Raji (cell line): Measurements from ENCODE around the gene CPXM1.

Experiments
- POLR2A ChIP-seq: IDR thresholded peaks from 2 replicates; pipeline ENCODE4 v1.6.1; 2011; ENCODE audit warnings: low read depth, low read length, control low read depth; ENCODE audit not compliant: insufficient read depth

The CPXM1 gene

GRCh38 chr20:2796011-2796660, 4.3 kb downstream of the CPXM1 start:
- TF ChIP-seq POLR2A, result no peak

GRCh38 chr20:2795451-2795850, 5.0 kb downstream of the CPXM1 start:
- no peak for TF ChIP-seq POLR2A

GRCh38 chr20:2794866-2795447, 5.5 kb downstream of the CPXM1 start:
- TF ChIP-seq POLR2A, result no peak

- TF ChIP-seq POLR2A, result no peak
Measured at GRCh38 chr20:2794202-2794748, 6.2 kb downstream of the CPXM1 start.

GRCh38 chr20:2793471-2793870, 7.0 kb downstream of the CPXM1 start:
- TF ChIP-seq POLR2A, result no peak

GRCh38 chr20:2783908-2784566, 16.4 kb downstream of the CPXM1 start:
- no peak for TF ChIP-seq POLR2A

GRCh38 chr20:2780948-2781347, 19.5 kb downstream of the CPXM1 start:
- TF ChIP-seq POLR2A, result no peak

GRCh38 chr20:2778602-2779321, 21.7 kb downstream of the CPXM1 start:
- TF ChIP-seq POLR2A, result no peak

GRCh38 chr20:2775139-2775538, 25.3 kb downstream of the CPXM1 start:
- TF ChIP-seq POLR2A, result no peak

- TF ChIP-seq POLR2A, result no peak
Measured at GRCh38 chr20:2773812-2774211, 26.6 kb downstream of the CPXM1 start.

- TF ChIP-seq POLR2A, result no peak
Measured at GRCh38 chr20:2771631-2772080, 28.8 kb downstream of the CPXM1 start.

- no peak for TF ChIP-seq POLR2A
Measured at GRCh38 chr20:2768632-2769015, 31.8 kb downstream of the CPXM1 start.

- no peak for TF ChIP-seq POLR2A
Measured at GRCh38 chr20:2767768-2768631, 32.4 kb downstream of the CPXM1 start.

GRCh38 chr20:2763186-2763585, 37.2 kb downstream of the CPXM1 start:
- no peak for TF ChIP-seq POLR2A
